ENCODE measurements around the gene FITM2. TPM values are rescaled to one million over a fixed set of nuclear protein-coding genes. Genes with fewer than 3 reads are reported as not detected.

The FITM2 gene
- total RNA-seq, 1 donor from 2014 or later = 3.1 TPM

DNA sequence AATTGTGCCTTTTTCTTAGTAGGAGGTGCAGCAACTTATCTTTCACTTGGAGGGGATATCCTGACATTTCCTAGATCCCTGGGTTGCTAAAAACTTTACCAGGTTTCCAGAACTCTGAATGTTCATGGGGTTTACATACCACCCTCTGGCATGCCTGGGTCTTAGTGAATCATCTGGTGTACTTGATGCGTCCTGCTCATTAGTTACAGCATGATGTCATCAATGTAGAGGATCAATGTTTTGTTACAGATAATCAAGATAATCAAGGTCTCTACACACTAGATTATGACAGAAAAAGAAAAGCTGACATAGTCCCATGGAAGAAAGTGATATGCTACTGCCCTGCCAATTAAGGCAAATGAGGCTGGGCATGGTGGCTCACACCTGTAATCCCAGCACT, 27.0 kb downstream of the FITM2 start:
- intact Hi-C loops (cut with micrococcal nuclease) = no loop called here

DNA sequence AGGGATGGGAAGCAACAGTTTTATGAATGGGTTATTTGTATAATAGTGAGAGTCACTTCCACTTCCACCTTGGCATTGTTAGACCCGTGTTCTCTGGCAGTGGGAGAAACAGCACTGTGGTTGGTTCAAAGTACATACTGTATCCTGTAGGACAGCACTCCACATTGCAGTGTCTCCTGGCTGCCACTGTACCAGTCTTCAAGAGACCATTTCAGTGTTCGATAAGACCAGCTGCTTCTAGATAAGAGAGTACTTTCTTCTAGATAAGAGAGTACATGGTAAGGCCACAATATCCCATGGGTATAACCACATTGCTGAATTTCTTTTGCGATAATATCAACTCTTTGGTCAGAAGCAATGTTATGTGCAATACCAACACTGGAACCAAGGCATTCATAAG, 28.8 kb downstream of the FITM2 start:
- intact Hi-C loops (cut with micrococcal nuclease) = no loop called here

DNA sequence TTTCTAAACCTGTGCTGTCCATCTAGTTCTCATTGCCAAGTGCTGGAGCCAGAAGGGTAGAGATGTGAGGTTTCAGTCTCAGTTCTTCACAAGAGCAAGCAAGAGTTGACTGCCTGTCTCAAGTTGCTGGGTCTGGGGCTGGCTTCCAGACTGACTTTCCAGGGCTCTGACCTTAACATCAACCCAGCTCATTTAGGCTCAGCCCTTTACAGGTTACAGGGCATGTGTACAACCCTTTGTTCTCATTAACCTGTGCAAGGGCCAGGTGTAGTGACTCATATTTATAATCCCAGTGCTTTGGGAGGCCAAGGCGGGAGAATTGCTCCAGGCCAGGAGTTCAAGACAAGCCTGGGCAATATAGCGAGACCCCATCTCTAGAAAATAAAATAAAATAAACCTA, 30.6 kb downstream of the FITM2 start:
- intact Hi-C loops (cut with micrococcal nuclease) = no loop called here

DNA sequence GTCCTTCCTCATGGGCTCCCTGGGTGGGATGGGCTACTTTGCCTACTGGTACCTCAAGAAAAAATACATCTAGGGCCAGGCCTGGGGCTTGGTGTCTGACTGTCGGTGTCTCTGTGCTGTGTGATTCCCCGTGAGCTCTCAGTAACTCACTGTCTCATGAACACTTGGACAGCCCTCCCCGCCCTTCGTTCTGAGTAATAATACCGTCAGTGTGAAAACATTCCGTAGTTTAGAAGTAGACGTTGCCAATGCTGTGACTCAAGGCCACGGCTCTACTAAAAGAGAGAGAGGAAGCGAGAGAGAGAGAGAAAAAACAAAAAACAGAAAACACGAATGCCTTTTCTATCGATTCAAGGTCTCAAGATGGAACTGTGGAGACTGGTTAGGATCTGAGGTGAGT, 31.8 kb downstream of the FITM2 start:
- intact Hi-C loops (cut with micrococcal nuclease) = no loop called here

DNA sequence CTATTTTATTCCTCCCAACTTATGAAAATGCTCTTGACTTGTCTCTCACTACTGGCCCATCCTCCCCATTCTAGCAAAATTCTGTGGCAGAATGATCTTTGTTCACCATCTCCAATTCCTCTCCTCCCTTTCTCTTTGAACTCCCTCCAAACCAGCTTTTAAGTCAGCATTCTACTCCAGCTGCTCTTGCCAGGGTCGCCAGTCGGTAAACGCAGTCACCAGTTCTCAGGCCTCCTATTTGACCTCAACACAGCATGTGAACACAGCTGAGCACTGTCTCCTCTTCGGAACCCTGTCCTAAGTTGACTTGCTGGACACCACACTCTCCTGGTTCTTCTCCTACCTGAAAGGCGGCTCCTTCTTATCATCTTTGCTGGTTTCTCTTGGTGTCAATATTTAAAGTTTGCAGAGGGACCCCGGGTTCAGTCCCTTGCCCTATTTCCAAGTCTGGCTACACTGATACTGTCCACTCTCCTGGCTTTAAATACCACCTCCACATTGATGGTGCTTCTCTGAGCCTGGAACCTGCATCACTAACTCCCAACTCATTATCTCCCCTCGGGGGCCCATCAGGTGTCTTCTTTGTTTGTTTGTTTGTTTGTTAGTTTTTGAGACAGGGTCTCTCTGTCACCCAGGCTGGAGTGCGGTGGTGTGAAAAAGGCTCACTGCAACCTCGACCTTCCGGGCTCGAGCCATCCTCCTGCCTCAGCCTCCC, 36.5 kb downstream of the FITM2 start:
- intact Hi-C loops (cut with micrococcal nuclease) = no loop called here

GRCh38 chr20:44273231-44274215, 37.5 kb downstream of the FITM2 start:
- intact Hi-C loops (cut with micrococcal nuclease) = no loop called here

DNA sequence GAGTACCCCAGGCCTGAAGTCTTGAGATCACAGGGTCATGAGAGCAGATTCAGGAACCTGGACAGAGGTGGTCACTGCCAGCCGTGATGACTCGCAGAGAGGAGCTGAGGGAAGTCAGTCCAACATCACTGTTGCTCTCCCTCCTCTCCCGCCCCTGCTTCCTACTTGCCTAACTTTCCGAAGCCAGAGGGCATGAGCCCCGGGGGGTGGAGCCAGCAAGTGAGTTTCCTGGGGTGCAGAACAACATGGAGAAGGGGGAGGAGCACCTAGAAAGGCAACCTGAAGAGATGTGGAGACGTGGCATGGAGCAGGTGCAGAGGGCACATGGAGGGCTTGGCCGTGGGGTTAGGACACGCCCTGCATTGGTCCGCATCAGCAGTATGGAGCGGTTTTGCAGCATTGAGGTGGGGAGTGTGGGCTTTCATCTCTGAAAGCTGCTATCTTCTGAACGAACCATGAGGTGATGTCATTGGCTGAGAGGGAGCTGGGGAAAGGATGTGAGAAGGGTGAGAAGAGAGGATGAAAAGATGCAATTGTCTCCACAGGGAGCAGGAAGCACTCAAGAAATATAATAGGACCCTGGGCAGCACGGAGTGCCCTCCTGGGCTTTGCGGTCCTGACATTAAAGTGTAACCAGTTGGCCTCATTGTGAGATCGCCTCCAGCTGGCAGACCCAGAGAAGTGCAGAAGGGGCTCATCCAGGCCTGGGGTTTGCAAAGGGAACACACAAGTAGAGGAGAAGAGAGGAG, 38.9 kb downstream of the FITM2 start:
- intact Hi-C loops (cut with micrococcal nuclease) = loop anchor here (1.0 kb wide), 1 partner anchor 55 kb away; no protein-coding TSS in a partner anchor

GRCh38 chr20:44268802-44269201, 42.2 kb downstream of the FITM2 start:
- intact Hi-C loops (cut with micrococcal nuclease) = no loop called here

- intact Hi-C loops (cut with micrococcal nuclease) = no loop called here
These were observed 46.7 kb downstream of the FITM2 start for GRCh38 chr20:44264287-44264686.

DNA sequence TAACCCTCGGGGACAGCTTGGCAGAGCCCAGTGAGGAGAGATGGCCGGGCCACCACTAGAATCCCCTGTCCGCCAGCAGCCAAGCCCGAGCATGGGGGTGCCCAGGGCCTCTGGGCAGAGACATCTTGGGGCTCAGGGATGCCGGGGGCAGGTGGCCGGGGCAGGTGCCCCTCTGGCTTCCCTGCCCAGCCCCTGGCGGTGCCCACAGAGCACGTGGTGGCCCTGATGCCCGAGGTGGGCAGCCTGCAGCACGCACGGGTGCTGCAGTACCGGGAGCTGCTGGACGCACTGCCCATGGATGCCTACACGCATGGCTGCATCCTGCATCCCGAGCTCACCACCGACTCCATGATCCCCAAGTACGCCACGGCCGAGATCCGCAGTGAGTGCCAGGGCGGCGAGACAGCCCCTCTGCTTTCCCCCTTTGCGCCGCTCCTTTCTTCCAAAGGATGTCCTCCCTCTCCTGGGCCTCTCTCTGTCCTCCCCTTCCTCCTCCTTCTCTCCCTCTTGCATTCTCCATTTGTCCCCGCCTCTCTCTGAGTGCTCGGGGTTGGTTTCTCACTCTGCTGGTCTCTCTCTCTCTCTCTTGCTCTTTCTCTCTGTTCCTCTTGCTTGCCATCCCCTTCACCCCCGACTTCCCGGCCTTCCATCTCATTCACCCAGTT, 52.6 kb downstream of the FITM2 start:
- intact Hi-C loops (cut with micrococcal nuclease) = no loop called here

DNA sequence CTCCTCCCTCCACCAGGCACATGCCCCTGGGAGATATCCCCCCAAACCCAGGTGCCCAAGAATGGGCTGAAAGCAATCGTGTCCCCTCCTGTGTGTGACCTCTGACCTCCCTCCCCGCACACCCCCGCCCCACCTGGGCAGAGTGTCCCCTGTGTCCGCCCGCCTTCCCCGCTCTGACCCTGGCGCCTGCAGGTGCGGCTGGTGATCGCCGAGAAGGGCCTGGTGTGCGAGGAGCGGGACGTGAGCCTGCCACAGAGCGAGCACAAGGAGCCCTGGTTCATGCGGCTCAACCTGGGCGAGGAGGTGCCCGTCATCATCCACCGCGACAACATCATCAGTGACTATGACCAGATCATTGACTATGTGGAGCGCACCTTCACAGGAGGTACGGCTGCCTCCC, 54.0 kb downstream of the FITM2 start:
- intact Hi-C loops (cut with micrococcal nuclease) = no loop called here

DNA sequence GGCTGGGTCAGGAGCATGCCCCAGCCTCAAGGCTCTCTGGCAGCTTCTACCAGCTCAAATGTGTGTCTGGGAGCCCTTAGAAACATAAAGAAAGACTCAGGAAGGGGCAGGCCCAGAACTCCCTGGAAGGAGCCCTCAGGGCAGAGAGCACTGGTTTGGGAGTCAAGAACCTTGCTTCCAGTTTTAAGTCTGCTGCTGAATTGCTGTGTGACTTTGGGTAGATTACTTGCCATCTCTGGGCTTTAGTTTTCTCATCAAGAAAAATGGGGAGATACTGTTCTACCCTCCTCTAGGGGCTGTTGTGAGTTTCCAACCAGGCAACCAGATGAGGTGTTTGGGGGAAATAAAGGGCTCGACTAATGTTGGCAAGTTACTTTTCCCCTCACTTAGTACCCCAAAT, 55.1 kb downstream of the FITM2 start:
- intact Hi-C loops (cut with micrococcal nuclease) = no loop called here

GRCh38 chr20:44254073-44254472, 56.9 kb downstream of the FITM2 start:
- intact Hi-C loops (cut with micrococcal nuclease) = no loop called here

GRCh38 chr20:44253528-44253927, 57.5 kb downstream of the FITM2 start:
- intact Hi-C loops (cut with micrococcal nuclease) = no loop called here

Other genes with a start within 250 kb of the FITM2 start
- gene JPH2, start 124.0 kb downstream of the FITM2 start, total RNA-seq = not detected in 2 replicates
- gene OSER1, start 100.4 kb downstream of the FITM2 start, total RNA-seq = 25.3 and 26.0 TPM in 2 replicates
- gene GDAP1L1, start 63.9 kb downstream of the FITM2 start, total RNA-seq = not detected in 2 replicates
- not detected in 2 replicates for gene R3HDML, start 25.8 kb upstream of the FITM2 start, total RNA-seq
- not detected in 2 replicates for gene HNF4A, start 44.5 kb upstream of the FITM2 start, total RNA-seq
- gene TTPAL, start 164.7 kb upstream of the FITM2 start, total RNA-seq = 23.8 and 29.2 TPM in 2 replicates
- 82.0 and 82.4 TPM in 2 replicates for gene SERINC3, start 210.9 kb upstream of the FITM2 start, total RNA-seq